Osteocyte (in vitro differentiated cells): ENCODE data around the gene VEPH1. TPM values are rescaled to one million over a fixed set of nuclear protein-coding genes. Genes with fewer than 3 reads are reported as not detected.

Experiments
- DNase-seq: peaks from one replicate; pipeline ENCODE4 v3.0.0; 2021; ENCODE audit warnings: mixed read lengths; ENCODE audit not compliant: unreplicated experiment; ENCODE audit errors: extremely low spot score
- H3K27ac Mint-ChIP-seq: one replicate; pipeline ENCODE4 v1.8.0; 2021; ENCODE audit warnings: mild to moderate bottlenecking, mixed read lengths; ENCODE audit not compliant: unreplicated experiment
- H3K27me3 Mint-ChIP-seq: one replicate; pipeline ENCODE4 v1.8.0; 2021; ENCODE audit warnings: mixed read lengths; ENCODE audit not compliant: unreplicated experiment
- H3K36me3 Mint-ChIP-seq: one replicate; pipeline ENCODE4 v1.8.0; 2021; ENCODE audit warnings: mixed read lengths; ENCODE audit not compliant: unreplicated experiment
- H3K4me1 Mint-ChIP-seq: one replicate; pipeline ENCODE4 v1.8.0; 2021; ENCODE audit warnings: mixed read lengths; ENCODE audit not compliant: unreplicated experiment
- H3K4me3 Mint-ChIP-seq: one replicate; pipeline ENCODE4 v1.8.0; 2021; ENCODE audit warnings: mild to moderate bottlenecking, moderate library complexity, mixed read lengths; ENCODE audit not compliant: unreplicated experiment
- H3K9me3 Mint-ChIP-seq: one replicate; pipeline ENCODE4 v1.8.0; 2021; ENCODE audit warnings: mixed read lengths; ENCODE audit not compliant: unreplicated experiment
- CTCF ChIP-seq: fragments of 200-600 bp; sonication (generic); IDR thresholded peaks from 2 replicates; pipeline ENCODE4 v1.5.0; 2021; ENCODE audit warnings: antibody characterized with exemption, mild to moderate bottlenecking, moderate library complexity
- total RNA-seq: library from RNA; stranded (reverse); gene quantifications from 2 replicates; pipeline ENCODE4 v1.2.1, GENCODE V29; 2021

VEPH1 gene
- total RNA-seq, 1 donor from 2014 or later: 0.46 TPM

- Mint-ChIP-seq H3K4me1 (peaks cover 10% of the 10 kb centered on the region), H3K4me3 (no peak overlapping the region), H3K36me3 (no peaks in the 10 kb centered on the region), H3K27ac (no peak overlapping the region), H3K9me3 (no peaks in the 10 kb centered on the region), H3K27me3 (no peaks in the 10 kb centered on the region)
- no peak for TF ChIP-seq CTCF
- DNase-seq: no peak
Observed at GRCh38 chr3:157444797-157445184, 58.4 kb downstream of the VEPH1 start.

- H3K4me1 Mint-ChIP-seq: peaks cover 14% of the 10 kb centered on the region
- H3K27me3 Mint-ChIP-seq: no peaks in the 10 kb centered on the region
- H3K36me3 Mint-ChIP-seq: no peaks in the 10 kb centered on the region
- no peak overlapping the region for H3K4me3 Mint-ChIP-seq
- TF ChIP-seq CTCF: no peak
- no peak overlapping the region for H3K27ac Mint-ChIP-seq
- no peaks in the 10 kb centered on the region for H3K9me3 Mint-ChIP-seq
- DNase-seq: no peak
Observed at GRCh38 chr3:157443905-157444796, 59.1 kb downstream of the VEPH1 start.

- peaks cover 24% of the 10 kb centered on the region for H3K4me1 Mint-ChIP-seq
- no peak for TF ChIP-seq CTCF
- H3K9me3 Mint-ChIP-seq: no peaks in the 10 kb centered on the region
- H3K27ac Mint-ChIP-seq: peak overlapping the region; percentile 16
- H3K27me3 Mint-ChIP-seq: no peaks in the 10 kb centered on the region
- H3K4me3 Mint-ChIP-seq: no peak overlapping the region
- no peak for DNase-seq
- H3K36me3 Mint-ChIP-seq: no peaks in the 10 kb centered on the region
Observed at GRCh38 chr3:157442729-157443128, 60.5 kb downstream of the VEPH1 start.

GRCh38 chr3:157441102-157441624 lies 62.1 kb downstream of the VEPH1 start:
- H3K27me3 Mint-ChIP-seq: no peaks in the 10 kb centered on the region
- no peak overlapping the region for H3K4me3 Mint-ChIP-seq
- no peak overlapping the region for H3K27ac Mint-ChIP-seq
- no peaks in the 10 kb centered on the region for H3K9me3 Mint-ChIP-seq
- DNase-seq: no peak
- peaks cover 36% of the 10 kb centered on the region for H3K4me1 Mint-ChIP-seq
- no peaks in the 10 kb centered on the region for H3K36me3 Mint-ChIP-seq
- no peak for TF ChIP-seq CTCF

GRCh38 chr3:157438194-157438730 lies 65.0 kb downstream of the VEPH1 start:
- no peak for TF ChIP-seq CTCF
- Mint-ChIP-seq H3K9me3 (no peaks in the 10 kb centered on the region), H3K4me3 (peak overlapping the region; percentile 82), H3K27ac (peak overlapping the region; percentile 67), H3K36me3 (no peaks in the 10 kb centered on the region), H3K27me3 (no peaks in the 10 kb centered on the region), H3K4me1 (peaks cover 30% of the 10 kb centered on the region)
- no peak for DNase-seq
